Hindlimb muscle (tissue), 1 donor: Measurements from ENCODE around the gene TCF20. TPM values are rescaled to one million over a fixed set of nuclear protein-coding genes. Genes with fewer than 3 reads are reported as not detected.

Experiments used
- DNase-seq: peaks from one replicate; pipeline ENCODE4 v3.0.0-alpha.2; 2013
- polyA plus RNA-seq: library from polyadenylated mRNA; unstranded; fragments of 120-200 nt; gene quantifications from one replicate; pipeline ENCODE4 v1.2.1, GENCODE V29; 2013; ENCODE audit not compliant: insufficient read length

TCF20 gene
- polyA plus RNA-seq, 1 donor = 10.3 TPM

GRCh38 chr22:42282252-42282942, 11.9 kb upstream of the TCF20 start:
- no peak for DNase-seq

DNA sequence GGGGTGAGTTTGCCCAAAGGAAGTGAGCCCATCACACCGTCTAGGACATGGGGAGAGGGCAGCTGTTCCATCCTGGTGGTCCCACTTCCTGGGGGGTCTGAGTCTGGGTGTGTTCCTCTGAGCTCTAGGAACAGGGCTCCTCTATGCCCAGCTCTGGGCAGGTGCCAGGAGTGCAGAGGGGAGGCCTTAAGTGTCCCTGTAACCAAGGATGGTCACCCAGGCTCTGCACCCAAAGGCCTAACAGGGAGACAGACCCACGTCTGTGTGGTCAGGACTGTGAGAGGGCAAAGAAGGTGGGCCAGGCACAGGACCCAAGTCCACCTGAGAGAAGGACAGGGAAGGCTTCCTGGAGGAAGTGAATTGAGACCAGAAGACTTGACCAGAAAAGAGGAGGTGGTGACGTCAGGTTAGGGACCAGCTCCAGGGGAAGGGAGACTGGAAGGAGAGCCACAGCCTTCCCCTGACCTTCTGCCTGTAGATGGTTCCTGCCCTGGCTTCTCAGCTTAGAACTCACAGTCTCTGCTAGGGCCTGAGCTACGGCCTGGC, 11.3 kb upstream of the TCF20 start:
- no peak for DNase-seq

DNA sequence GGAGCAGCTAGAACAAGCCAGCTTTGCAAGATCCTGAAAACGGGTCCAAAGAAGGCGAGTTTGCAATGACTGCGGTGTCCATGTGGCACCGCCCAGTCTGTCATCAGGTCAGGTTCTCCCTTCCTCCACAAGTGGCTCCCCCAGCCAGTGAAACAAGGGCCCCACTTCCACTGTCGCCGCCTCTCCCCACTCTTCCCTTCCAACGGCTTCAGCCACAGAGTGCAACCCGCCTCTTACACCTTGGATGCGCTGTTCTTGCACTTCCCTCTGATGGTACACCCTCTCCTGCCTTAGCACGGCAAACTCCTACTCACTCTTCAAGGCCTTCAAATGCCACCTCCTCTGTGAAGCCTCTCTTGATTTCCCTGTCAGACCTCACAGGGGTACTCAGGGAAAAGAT, 10.8 kb upstream of the TCF20 start:
- DNase-seq = no peak

DNA sequence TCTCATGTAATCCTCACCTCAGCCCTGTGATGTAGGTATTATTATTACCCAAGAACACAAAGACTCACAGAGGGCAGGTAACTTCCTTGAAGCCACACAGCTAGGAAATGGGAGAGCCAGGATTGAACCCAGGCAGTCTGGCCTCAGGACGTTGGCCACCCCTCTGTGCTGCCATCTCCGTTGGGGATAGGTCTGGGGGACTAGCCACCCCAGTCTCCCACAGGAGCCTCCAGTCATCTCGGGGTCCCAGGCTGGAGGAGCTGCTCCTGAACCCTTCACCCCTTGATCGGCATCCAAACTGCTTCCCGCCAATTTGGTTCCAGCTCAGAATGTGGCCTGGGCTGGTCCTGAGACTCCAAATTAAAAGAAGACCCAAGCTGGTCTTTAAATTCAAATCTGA, 10.4 kb upstream of the TCF20 start:
- no peak for DNase-seq

DNA sequence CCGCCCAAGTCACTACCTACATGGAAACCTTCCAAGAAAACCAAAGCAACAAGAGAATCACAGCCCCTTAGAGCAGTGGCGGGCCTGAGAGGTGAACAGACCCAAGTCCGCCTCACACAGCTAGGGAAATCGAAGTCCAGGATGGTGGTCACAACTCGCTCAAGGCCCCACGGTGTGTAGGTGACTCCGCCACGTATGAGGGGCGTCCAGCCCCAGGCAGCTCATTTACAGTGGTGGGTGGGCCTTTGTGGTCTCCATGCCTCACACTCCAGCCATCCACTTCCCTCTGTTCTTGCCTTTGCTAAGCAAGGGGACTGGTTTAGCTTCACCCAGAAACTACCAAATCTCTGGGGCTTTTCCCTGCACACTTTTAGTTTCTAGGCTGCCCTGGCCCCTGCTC, 9.7 kb upstream of the TCF20 start:
- no peak for DNase-seq

- no peak for DNase-seq
Measured at GRCh38 chr22:42279425-42280020, 9.1 kb upstream of the TCF20 start.

DNA sequence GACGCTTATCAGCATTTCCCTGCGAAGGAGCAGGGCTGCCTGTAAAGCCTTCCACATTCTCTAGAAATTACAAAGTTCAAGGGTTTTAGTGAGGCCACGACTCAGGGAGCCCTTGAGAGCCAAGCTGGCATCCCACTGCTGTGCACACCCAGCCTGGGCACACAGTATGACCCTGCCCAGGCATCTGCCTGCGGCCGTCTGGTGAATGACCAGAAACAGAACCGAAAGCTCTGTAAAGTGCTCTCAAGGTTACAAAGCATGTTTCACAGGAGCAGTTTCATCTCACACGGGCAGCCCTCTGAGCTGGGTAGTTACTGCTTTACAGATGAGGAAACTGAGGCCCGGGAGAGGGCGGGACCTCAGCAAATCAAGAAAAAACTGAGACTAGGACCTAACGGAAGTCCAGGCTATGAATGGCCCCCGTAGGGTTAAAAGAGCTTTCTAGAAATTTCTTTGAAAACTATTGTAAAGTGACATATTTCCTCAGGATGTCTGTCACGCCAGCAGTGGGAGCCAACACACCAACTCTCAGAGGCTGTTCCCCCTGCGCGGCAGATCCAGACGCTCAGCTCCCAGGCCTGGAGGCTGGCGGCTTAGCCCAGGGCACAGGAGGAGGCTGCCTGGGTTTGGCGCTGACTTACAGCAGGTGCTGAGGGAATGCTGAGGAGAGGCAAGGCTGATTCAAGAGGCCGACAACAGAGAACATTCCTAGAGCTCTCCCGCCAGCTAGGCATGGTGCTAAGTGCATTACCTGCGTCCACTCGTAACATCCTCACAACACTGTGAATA, 7.7 kb upstream of the TCF20 start:
- DNase-seq = no peak

- DNase-seq = no peak
Measured at GRCh38 chr22:42277232-42277753, 6.8 kb upstream of the TCF20 start.

- no peak for DNase-seq
Measured at GRCh38 chr22:42275970-42276369, 5.5 kb upstream of the TCF20 start.

DNA sequence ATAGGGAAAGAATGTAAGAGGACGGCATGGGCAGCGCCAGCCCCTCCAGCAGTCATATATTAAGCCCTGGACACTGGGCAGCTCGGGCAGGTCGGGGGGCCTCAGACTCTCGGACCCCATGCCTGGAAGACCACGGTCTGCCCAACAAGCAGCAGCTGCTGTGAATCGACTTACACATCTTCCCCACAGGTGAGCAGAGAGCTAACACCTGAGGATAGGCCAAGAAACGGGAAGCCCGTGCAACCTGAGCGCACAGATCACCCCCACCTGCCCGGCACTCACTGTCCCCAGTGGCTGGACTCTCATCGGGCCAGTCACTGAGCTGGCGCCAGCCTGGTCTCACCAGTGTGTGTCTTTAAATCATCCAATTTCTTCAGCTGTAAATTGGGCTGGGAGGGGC, 4.7 kb upstream of the TCF20 start:
- no peak for DNase-seq

GRCh38 chr22:42273855-42274451, 3.5 kb upstream of the TCF20 start:
- no peak for DNase-seq

DNA sequence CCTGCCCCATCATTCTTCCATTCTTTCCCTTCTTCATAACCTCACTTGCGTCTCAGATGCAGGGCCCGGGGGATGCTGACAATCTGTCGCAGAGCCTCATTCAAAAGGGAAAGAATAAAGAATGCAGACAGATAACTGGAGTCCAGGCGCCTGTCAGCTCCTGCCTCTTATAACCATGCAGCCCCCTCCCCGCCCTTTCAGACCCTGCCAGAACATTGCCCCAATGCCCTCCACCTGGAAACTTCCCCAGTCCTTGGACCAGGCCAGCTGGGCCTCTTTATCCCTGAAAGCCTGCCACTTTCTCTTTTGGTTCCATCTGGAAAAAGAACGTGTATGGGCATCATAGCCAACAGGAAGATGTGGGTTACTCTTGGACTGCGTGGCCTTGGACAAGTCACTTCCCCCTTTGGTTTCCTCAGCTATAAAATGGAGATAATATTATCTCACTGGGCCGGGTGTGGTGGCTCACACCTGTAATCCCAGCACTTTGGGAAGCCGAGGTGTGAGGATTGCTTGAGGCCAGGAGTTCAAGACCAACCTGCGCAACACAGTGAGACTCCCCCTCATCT, 2.1 kb upstream of the TCF20 start:
- DNase-seq = no peak

GRCh38 chr22:42271906-42272305, 1.5 kb upstream of the TCF20 start:
- no peak for DNase-seq

DNA sequence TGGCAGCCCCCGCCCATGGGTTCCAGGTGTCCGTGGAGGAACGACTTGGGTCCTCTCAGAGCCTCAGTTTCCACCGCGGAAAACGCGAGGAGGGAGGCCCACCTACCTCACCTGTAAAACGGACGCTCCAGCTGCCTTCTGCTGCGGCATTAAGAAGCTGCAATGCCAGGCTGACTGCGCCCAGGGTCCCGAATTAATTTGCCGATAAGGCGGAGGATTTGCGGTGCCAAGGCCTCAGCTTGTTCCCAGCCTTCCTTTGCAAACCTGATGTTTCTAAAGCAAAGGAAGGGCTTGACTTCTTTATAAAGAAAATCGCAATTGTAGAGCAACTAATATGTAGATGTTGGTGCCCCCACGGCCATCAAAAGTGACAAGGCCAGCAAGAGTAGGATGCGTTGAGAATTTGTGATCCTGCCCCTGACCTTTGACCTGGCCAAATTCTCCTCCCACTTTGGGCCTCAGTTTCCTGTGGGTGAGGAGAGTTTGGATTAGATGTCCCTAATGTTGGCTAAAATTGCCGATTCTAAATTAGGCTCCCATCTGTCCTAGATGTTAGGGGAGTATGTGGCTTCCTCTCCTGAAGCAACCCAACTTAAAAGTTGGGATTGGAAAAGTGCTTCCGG, 849 bp upstream of the TCF20 start:
- DNase-seq = no peak

DNA sequence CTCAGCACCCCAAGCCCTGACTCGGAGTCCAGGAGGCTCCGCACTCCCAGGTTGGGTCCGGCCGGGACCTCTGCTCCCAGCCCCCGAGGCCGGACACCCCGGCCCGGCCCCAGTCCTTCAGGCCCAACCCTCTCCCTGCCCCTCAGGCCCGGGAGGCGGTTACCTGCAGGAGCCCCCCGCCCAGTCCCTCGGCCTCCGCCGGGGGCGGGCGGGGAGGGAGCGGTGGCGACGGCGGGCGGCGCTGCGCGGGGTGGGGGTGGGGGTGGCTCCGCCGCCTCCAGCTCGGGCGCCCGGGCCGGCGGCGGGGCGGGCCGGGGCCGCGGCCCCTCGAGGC, 310 bp downstream of the TCF20 start:
- no peak for DNase-seq

DNA sequence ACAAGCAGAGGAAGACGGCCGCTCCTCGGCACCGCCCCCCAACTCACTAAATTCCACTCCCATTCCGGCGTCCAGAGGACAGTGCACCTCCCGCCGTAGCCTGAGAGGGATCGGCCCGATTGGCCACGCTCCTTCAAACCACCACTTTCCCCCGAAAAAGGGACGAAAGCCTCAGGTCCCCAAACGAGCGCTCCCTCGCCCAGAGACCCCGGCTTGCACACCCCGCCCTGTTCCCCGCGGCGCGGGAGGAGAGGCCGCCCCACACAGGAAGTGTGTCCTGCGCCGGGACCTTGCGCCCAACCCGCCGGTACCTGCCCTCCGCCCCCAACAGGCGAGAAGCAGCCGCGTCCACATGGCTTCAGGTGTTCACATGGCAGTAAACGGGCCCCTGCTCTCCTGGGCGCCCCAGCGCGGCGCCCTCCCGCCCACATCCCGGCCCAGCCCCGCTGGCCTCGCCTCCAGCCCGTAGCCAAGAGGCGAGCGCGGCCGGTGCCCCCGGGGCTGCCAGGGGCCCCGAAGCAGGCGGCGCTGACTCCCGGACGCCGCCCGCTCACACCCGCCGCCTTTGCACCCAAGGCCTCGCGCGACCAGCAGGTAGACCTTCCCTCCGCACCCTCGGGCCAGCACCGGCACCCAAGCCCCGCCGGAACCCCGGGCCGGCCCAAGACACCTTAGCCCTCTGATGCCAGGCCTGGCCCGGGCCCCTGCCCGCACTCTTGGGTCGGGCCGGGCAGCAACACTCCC, 849 bp downstream of the TCF20 start:
- DNase-seq = no peak

- no peak for DNase-seq
Measured at GRCh38 chr22:42268852-42269410, 1.5 kb downstream of the TCF20 start.

DNA sequence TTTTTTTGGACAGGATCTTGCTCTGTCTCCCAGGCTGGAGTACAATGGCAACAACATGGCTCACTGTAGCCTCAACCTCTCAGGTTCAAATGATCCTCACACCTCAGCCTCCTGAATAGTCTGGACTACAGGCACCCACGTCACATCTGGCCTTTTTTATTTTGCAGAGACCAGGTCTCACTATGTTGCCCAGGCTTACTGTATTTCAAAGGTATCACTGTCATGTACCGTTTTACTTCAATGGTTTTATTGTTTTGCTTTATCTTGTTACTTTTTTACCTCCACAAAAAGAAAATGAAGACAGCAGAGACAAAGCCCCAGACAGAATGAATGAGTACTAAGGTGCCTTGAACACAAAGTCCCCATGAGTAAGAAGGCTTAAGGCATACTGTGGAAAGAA, 5.1 kb downstream of the TCF20 start:
- no peak for DNase-seq

- DNase-seq = no peak
Measured at GRCh38 chr22:42263944-42264343, 6.5 kb downstream of the TCF20 start.

GRCh38 chr22:42262964-42263363, 7.5 kb downstream of the TCF20 start:
- DNase-seq = no peak

DNA sequence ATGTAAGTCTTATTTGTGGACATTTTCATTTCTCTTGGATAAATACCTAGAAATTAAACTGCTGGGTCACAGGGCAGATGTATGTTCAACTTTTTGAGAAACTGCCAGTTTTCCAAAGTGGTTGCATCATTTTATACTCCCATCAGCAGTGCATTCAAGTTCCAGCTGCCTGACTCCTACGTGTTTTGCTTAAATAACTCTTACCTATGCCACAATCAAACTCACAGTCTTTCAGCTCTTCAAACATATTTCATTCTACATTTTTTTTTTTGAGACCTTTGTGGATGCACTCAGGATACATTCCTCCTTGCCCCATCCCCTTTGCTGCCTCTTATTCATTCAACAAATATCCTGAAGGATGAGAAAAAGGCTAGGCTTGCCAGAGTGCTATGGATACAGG, 9.2 kb downstream of the TCF20 start:
- no peak for DNase-seq
